HG02759 (cell line): ENCODE data around the gene SPHKAP.
"Not testable (repeated sequence)": the region's sequence is repeated elsewhere in the genome, so short reads cannot be mapped to it uniquely, and the experiment has no call there.

Experiments
- ATAC-seq: cut with Tn5 transposase; IDR thresholded peaks from one replicate; pipeline ENCODE4 v1.9.1; 2021; ENCODE audit warnings: mild to moderate bottlenecking, moderate library complexity; ENCODE audit not compliant: unreplicated experiment

Gene SPHKAP

DNA sequence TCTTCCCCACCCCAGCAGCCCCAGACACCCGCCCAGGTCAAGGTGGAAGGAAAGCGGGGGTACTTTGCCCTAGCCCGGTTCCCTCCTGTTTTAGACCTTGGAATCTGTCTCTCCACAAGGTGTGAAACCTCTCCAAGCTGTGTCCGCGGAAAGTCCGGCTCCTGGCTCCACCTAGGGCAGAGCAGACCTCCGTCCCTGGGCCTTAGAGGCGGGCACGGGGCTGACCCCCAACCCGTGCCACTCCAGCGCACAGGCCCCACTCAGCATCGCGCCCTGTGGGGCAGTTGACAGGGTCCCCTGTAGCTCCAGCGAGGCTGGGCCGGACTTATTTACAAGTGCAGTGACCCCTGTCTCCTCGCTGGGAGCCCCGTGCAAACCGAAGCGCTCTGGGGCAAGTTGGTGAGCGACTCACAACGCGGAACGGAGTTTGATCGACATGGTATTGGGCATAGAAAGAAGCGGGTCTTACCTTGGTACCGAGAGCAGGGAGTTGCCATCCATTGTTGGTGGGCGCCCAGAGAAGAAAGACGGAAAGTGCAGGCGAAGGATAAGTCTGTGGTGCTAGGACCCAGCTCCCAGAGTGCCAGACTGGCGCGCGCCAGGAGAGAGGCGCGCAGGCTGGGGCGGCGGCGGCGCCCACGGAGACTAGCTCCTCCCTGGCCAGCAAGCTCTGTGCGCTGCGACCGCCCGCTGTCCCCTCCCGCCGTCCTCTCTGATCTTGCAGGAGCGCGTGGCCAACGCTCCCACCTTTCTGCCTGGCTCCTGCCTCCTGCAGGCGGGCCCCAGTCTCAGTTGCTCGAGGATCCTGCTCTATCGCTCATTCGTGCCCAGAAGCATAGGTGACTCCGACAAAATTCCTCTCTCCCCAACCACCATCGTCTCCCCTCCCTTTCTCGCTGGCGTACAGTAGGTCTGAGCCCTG is at the start of gene SPHKAP:
Gene SPHKAP (minus strand): TSS at position 590 of the 922 bp plus-strand sequence. CDS start 89 bp downstream, at position 501.
- no peak for ATAC-seq

- ATAC-seq: no peak
These were observed 46.0 kb upstream of the SPHKAP start for GRCh38 chr2:228227466-228227865.

DNA sequence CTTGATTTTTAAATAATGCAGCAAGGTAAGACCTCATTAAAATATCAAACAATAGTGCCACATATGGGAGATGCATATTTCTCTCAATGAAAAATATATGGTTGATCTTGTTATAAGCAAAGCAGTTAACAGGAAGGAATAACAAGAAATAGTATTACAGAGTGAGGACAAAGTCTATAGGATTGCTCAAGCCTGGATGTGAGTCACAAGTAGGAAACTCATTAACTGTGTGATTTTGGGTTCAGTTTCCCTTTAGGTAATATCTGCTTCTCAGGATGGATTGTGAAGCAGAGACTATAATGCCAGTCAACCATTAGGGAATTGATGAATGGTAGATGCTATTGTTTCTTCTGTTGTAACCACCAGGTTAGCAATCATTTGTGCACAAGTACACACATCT is 42.9 kb upstream of the SPHKAP start:
- no peak for ATAC-seq

DNA sequence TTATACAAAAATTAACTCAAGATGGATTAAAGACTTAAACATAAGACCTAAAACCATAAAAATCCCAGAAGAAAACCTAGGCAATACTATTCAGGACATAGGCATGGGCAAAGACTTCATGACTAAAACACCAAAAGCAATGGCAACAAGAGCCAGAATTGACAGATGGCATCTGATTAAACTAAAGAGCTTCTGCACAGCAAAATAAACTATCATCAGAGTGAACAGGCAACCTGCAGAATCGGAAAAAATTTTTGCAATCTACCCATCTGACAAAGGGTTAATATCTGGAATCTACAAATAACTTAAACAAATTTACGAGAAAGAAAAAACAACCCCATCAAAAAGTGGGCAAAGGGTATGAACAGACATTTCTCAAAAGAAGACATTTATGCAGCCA is 37.1 kb upstream of the SPHKAP start:
- not testable (repeated sequence) for ATAC-seq

DNA sequence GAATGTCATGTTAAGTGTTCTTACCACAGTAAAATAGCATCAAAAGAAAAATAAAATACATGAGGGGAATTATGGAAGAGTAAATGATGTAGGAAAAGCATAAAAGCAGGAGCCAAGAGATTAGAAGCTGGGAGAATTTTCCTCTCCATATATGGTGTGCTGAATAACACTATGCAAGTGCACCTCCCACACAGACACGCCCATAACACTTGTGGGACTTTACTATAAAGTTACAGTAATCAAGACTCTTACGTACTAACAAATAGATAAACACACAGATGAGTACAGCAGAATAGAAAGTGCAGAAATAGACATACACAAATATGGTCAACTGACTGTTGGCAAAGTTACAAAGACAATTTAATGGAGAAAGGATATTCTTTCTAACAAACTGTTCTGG is 16.0 kb upstream of the SPHKAP start:
- no peak for ATAC-seq

DNA sequence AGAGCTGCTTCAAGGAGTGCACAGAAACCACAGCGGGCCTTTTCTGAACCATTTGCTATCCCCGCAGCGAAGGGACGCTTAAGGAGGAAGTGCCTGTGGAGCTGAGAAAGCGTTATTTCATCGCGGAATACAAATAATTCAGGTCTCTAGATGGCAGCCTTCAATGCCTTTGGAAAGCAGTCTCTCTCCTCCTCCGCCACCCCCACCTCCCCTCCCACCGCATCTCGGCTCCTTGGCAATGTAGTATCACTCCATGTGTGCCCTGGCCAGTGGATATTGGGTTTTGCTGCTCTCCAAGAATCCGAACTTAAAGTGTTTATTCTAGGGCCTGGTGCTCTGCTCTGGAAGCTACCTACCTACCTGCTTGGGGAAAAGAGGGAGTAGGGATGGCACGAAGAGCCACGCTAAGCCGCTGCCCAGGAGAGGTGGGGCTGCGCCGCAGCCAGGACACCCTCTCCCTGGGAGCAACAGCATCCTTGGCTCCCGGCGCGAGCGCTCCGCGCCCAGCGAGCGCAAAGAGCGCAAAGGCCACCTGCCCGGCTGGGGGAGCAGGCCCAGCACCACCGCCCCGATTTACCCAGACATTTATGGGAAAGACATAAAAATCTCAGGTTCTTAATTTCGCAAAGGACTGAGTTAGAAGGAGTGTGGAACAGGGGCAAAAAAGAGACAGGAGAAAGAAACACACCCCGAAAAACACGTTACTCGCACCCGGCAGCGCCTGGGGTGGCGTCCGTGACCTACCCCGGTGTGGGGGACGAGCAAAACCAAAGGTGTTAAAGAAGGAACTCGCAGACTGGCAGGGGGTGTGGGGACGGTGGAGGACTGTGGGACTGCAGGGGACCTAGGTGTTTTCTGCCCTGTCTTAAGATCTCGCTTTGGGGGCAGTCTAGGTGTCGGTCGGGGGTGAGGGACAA is 1.0 kb downstream of the SPHKAP start:
- no peak for ATAC-seq

DNA sequence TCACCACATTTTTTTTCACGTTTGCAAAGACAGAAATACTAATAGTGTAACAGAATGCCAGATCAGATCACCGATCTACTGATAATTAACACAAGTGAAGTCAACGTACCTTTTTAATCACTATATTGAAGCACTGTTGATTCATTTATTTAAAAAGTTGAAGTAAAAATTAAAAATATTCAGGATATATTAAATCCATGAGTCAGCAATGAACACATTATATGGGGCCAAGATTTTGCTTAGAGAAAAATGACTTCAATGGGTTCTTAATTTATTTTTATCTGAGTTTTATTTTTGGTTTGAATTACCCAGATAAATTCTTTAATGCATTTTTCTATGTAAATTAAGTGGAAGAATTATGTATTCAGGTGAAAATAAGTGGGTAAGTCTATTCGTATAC is 14.2 kb downstream of the SPHKAP start:
- no peak for ATAC-seq

- ATAC-seq: no peak
These were observed 16.8 kb downstream of the SPHKAP start for GRCh38 chr2:228164718-228165117.

- ATAC-seq: no peak
These were observed 23.6 kb downstream of the SPHKAP start for GRCh38 chr2:228157841-228158240.

DNA sequence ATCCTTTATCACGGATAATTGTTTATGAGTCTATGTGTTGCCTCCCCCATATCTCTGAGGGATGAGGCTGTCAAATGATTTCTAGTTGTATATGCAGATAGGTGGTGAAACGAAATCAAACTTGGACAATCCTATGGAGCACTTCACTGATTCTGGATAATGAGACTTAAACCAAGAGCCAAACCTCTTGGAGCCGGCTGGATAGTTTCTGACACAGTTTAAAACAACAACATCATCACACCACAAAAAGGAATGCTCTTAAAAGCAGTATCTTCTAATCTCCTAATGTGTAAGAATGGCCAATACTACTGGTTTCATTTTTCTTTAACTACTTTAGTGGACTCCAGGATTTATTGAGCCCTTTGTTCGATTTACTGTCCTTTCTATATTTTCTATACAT is 36.5 kb downstream of the SPHKAP start:
- no peak for ATAC-seq

DNA sequence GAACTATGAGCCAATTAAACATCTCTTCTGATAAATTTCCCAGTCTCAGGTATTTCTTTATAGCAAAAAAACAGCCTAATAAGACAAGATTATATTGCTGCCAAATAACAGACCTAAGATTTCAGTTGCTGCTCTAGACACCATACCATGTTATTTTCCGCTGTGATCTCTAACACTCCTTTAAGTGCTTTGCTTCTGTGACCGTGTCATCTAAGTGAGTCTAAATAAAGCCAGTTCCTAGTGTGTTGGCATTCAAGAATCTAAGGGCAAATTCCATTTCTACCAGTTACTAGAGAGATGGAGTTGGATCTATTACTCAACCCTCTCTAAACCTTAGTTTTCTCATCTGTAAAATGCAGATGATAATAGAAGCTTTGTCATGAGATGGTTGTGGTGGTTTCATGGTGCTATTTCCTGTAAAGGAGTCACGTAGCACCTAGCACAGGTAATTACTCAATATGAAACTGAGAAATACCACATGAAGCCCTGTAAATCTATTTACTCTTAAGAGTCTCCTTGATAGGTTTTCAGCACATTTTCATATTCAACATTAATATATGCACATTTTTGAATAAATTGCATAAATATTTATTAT is 40.5 kb downstream of the SPHKAP start:
- peak; percentile 89 for ATAC-seq

DNA sequence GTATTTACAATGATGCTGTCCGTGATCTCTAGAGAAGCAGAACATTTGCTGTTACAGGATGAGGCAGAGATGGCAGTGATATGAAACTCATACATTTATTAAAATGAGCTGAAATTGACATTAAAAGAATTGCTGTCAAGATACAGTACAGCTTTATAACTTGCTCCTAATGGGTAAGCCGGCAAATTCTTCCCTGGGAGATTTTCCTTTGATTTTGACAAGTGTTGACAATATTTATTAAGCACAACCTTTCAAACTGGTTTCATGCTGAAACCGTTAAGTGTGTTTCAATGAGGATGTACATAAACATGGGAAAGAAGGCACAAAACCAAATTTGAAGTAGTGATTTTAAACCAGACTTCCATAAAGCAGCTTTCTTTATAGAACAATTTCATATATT is 45.5 kb downstream of the SPHKAP start:
- ATAC-seq: no peak

- ATAC-seq: no peak
These were observed 46.2 kb downstream of the SPHKAP start for GRCh38 chr2:228135300-228135699.

DNA sequence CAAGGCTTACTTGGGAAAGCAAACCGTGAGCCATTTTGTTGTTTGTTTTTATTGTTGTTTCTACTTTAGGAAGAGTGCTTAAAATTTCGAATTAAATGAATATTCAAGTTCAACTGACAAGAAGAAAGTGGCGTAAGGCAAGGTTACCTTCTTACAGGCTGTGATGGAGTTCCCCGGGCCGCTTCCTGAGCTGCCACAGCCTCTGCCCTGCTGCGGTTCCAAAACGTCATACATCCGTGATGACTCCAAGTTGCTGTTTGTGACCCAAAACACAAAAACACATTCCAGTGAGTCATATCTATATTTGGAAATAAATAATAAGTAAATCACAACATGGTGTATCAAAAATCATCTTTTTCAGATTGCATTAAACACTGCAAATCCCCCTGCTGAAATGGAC is 49.7 kb downstream of the SPHKAP start:
- ATAC-seq: no peak

- ATAC-seq: no peak
These were observed 55.1 kb downstream of the SPHKAP start for GRCh38 chr2:228126401-228126800.

DNA sequence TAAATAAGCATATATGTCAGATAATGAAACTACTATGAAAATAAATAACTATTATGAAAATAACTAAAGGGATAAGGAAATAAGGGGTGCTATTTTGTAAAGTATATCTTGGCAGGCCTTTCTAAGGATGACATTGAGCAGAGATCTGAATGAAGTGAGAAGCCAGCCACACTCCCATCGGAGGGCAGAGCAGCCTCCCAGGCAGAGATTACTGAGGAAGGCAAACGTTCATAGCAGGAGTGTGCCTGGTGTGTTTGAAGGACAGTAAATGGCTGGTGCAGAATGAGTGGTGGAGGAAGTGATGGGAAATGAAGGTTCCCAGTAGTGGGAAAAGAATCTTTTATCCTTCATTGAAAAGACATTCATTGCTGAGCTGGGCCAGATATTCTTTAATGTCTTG is 62.5 kb downstream of the SPHKAP start:
- no peak for ATAC-seq

- ATAC-seq: no peak
These were observed 73.6 kb downstream of the SPHKAP start for GRCh38 chr2:228107846-228108245.

DNA sequence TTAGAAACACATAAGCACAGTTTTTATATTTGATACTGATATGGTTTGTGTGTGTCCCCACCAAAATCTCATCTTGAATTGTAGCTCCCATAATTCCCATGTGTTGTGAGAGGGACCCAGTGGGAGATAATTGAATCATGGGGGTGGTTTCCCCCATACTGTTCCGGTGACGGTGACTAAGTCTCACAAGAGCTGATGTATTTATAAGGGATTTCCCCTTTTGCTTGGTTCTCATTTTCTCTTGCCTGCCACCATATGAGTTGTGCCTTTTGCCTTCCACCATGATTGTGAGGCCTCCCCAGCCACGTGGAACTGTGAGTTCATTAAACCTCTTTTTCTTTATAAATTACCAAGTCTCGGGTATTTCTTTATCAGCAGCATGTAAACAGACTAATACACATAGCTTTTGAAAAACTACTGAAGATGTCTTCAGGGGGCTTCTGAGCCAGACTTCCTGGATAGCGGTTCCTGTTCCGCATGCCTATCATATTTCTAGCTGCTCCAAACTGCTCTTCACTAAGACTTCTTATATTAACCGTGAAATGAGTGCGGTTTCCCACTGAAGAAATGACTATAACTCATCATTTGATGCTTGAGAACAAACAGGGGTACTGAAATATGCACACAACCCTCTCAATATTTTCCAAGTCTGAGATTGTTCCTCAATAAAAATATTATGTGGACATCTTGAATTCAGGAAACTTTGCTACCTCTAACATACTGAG is 75.8 kb downstream of the SPHKAP start:
- ATAC-seq: no peak

- ATAC-seq: no peak
These were observed 77.3 kb downstream of the SPHKAP start for GRCh38 chr2:228104215-228104614.

DNA sequence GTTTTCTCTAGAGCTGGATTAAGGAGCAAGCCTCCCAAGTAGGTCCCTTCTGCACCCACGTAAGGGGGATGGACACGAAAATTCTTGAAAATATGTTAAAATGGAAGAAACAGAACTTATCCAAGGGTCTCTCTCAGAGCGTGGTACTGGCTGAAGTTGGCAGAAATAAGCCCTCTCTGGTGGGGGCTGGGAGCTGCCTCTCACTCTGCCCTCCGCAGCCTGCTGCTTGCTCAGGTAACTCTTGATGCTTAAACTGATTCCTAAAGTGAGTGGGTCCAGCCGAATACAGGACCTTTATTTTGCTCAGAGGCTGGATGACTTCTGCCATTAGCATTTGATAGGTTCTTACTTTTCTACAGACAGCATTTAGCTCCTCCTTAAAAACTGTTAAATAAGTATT is 78.1 kb downstream of the SPHKAP start:
- ATAC-seq: no peak

DNA sequence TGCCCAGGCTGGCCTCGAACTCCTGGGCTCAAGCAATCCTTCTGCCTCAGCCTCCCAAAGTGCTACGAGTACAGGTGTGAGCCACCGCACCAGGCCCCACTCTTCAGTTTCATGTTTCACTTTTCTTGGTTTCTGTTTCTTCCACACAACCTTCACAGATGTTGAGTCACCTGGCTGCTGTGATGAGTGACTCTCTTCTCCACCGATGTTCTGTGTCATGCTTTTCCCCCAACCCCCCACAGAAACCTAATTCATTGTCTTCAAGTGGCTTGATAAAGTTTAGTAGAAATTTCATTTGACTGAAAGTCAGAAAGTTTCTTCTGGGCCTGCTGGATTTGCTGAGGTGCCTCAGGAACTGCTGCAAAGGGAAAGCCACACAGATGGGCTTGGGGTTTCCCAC is 78.5 kb downstream of the SPHKAP start:
- ATAC-seq: no peak
